HEK293T (cell line): Measurements from ENCODE around the gene RPL31.

Experiments
- CTCF ChIA-PET: fragments of 350-600 bp; formaldehyde crosslinking; extraction: SDS; loops from one replicate; lab custom pipeline; 2021; ENCODE audit warnings: antibody characterized with exemption, inconsistent platforms; lab: Yijun Ruan, JAX
- POLR2A ChIA-PET: fragments of 350-600 bp; formaldehyde crosslinking; extraction: SDS; loops from one replicate; lab custom pipeline; 2020; ENCODE audit warnings: antibody characterized with exemption, inconsistent platforms; lab: Yijun Ruan, JAX
- DNase-seq: peaks from one replicate; pipeline ENCODE4 v3.0.0; 2012; ENCODE audit warnings: mixed read lengths; ENCODE audit errors: extremely low spot score
- ARNT ChIP-seq: fragments of 450-650 bp; IDR thresholded peaks from 2 replicates; pipeline ENCODE4 v1.6.1; 2017; ENCODE audit warnings: mild to moderate bottlenecking
- BHLHE40 ChIP-seq: fragments of 450-650 bp; IDR thresholded peaks from 2 replicates; pipeline ENCODE4 v1.6.1; 2016; ENCODE audit warnings: mild to moderate bottlenecking, moderate library complexity, borderline replicate concordance
- CTBP1 ChIP-seq: fragments of 450-650 bp; IDR thresholded peaks from 2 replicates; pipeline ENCODE4 v1.6.1; 2016; ENCODE audit warnings: borderline replicate concordance
- ELF4 ChIP-seq: fragments of 450-650 bp; IDR thresholded peaks from 2 replicates; pipeline ENCODE4 v1.6.1; 2017; ENCODE audit warnings: antibody characterized with exemption
- FOXA1 ChIP-seq: fragments of 450-650 bp; IDR thresholded peaks from 2 replicates; pipeline ENCODE4 v1.6.1; 2016; ENCODE audit warnings: mild to moderate bottlenecking
- FOXK2 ChIP-seq: fragments of 450-650 bp; IDR thresholded peaks from 2 replicates; pipeline ENCODE4 v1.6.1; 2016; ENCODE audit warnings: mild to moderate bottlenecking
- FOXM1 ChIP-seq: fragments of 450-650 bp; IDR thresholded peaks from 2 replicates; pipeline ENCODE4 v1.6.1; 2017; ENCODE audit warnings: mild to moderate bottlenecking, borderline replicate concordance
- HDGF ChIP-seq: fragments of 450-650 bp; IDR thresholded peaks from 2 replicates; pipeline ENCODE4 v1.6.1; 2017; ENCODE audit warnings: antibody characterized with exemption, borderline replicate concordance
- L3MBTL2 ChIP-seq: fragments of 450-650 bp; conservative IDR thresholded peaks from 2 replicates; pipeline ENCODE4 v1.6.1; 2016; ENCODE audit warnings: mild to moderate bottlenecking
- LEF1 ChIP-seq: fragments of 450-650 bp; IDR thresholded peaks from 2 replicates; pipeline ENCODE4 v1.6.1; 2017; ENCODE audit warnings: mild to moderate bottlenecking, borderline replicate concordance
- NFRKB ChIP-seq: fragments of 450-650 bp; IDR thresholded peaks from 2 replicates; pipeline ENCODE4 v1.6.1; 2016; ENCODE audit warnings: mild to moderate bottlenecking, moderate library complexity
- SP1 ChIP-seq: fragments of 450-650 bp; IDR thresholded peaks from 2 replicates; pipeline ENCODE4 v1.6.1; 2017
- SUZ12 ChIP-seq: fragments of 450-650 bp; IDR thresholded peaks from 2 replicates; pipeline ENCODE4 v1.6.1; 2016; ENCODE audit warnings: mild to moderate bottlenecking
- TARDBP ChIP-seq: fragments of 450-650 bp; IDR thresholded peaks from 2 replicates; pipeline ENCODE4 v1.6.1; 2016
- ZNF384 ChIP-seq: fragments of 450-650 bp; IDR thresholded peaks from 2 replicates; pipeline ENCODE4 v1.6.1; 2016
- TF ChIP-seq, protein P1 (sequence below): fragments of 450-650 bp; IDR thresholded peaks from 2 replicates; pipeline ENCODE4 v1.6.1; 2016

RPL31 gene

DNA sequence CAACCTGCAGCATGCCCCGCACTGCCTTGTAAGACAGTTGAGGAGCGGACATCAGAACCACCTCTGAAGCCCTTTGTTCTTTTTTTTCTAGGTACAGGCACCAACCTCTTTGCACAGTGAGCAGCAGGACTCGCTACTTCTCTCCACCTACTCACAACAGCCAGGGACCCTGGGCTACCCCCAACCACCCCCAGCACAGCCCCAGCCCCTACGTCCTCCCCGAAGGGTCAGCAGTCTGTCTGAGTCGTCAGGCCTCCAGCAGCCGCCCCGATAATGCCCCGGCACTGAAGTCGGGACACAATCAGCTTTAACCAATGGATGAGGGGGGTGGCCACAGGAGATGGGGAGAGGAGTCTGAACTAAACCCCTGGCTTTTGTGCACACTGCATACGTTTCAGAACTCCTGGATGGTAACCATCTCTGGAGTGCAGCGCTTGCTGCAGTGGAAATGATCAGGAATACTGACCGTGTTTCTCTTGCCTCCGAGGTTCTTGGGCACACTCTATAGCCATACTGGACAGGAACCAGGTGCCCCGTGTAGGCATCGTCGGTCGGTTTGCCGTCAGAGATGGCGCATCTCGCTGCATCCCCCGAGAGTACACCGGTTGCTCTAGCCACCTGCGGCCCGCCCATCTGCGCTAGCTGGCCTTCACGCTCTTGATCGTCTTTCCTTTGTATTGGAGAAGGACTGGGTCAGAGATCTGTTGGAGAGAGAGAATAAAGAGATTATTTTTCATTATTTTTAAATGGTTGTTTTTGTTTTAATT, 6.6 kb upstream of the RPL31 start:
- DNase-seq = no peak
- ChIA-PET POLR2A (no interaction called here), CTCF (no interaction called here)
- TF ChIP-seq ARNT (no peak), SUZ12 (no peak), FOXM1 (no peak), CTBP1 (no peak), TARDBP (no peak), ELF4 (no peak), LEF1 (no peak), ZNF384 (no peak), FOXA1 (no peak), HDGF (no peak), FOXK2 (no peak), BHLHE40 (no peak), SP1 (no peak), L3MBTL2 (no peak), NFRKB (no peak)
- TF ChIP-seq, protein P1, sequence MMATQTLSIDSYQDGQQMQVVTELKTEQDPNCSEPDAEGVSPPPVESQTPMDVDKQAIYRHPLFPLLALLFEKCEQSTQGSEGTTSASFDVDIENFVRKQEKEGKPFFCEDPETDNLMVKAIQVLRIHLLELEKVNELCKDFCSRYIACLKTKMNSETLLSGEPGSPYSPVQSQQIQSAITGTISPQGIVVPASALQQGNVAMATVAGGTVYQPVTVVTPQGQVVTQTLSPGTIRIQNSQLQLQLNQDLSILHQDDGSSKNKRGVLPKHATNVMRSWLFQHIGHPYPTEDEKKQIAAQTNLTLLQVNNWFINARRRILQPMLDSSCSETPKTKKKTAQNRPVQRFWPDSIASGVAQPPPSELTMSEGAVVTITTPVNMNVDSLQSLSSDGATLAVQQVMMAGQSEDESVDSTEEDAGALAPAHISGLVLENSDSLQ = no peak

DNA sequence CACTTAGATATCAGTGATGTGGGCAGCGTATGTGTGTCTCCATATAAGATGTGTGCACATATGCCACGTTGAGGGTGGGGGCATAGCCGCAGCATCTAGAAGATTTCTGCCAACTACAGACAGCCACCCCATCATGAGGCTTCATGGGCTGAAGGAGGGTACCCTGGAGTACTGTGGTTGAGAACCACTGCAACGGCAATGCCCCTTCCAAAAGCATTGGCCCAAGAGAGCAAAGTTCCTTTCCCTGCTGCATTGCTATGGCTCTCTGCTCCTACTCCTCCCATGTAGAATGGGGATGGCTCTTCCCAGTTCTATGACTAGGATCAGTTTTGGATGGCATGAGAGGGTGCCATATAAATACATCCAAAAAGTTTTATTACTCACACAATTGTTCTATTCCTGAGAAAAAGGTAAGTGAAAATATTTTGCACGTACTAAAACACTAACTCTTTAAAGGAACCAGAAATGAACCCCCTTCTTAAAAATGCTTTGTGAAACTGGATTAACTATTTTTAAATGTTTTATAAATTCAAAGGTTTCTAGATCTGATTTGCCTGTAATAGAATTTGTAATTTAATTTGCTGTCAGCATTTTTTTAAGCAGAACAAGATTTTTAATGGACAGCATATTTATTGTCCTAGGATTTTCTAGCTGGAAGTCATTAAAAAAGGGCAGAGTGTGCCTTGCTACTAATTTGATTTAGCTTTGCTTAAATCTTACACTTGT, 4.4 kb upstream of the RPL31 start:
- DNase-seq = no peak
- ChIA-PET CTCF (no interaction called here), POLR2A (no interaction called here)
- TF ChIP-seq SP1 (no peak), LEF1 (no peak), L3MBTL2 (no peak), FOXA1 (no peak), CTBP1 (no peak), ARNT (no peak), BHLHE40 (no peak), SUZ12 (no peak), ZNF384 (no peak), HDGF (no peak), ELF4 (no peak), FOXM1 (no peak), TARDBP (no peak), FOXK2 (no peak)
- TF ChIP-seq, protein P1 = no peak

DNA sequence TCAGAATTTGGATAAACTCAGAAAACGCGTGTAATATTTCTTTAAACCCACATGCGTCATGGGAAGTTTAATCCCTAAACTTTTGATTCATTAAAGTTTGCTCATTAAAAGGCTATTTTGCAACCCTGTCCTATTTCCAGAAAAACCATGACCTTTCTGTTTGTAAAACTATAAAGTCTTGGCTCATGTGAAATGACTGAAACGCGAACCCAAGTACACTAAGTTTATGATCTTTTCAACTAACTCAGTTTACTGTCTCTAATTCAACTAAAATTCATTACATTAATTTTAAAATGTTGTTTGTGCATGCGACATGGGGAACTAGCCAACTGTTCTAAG, 3.9 kb upstream of the RPL31 start:
- POLR2A ChIA-PET = no interaction called here
- DNase-seq = no peak
- TF ChIP-seq FOXM1 (no peak), BHLHE40 (no peak), HDGF (no peak)
- CTCF ChIA-PET = no interaction called here

DNA sequence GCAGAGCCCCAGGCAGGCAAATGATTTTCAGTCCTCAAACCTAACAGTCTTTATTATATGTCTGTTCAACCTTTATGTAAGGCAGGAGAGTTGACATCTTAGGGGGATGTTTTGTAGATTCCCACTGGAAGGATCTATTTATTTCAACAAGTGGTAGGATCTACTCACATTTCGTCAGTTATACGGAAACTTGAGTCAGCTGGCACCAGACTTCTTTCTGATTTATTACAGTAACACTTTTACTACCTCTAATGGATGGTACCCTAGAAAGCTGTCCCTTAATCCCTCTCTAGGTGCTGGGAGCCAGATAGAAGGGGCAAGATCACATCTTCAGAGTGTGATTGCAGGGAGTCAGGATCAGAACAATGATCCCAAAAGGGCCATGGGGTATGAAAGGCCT, 2.1 kb upstream of the RPL31 start:
- POLR2A ChIA-PET = interaction anchor here (0.5 to 1.2 kb wide), 2 partner anchors 151 to 218 kb away, joined by 3 to 4 read pairs; partner anchors contain the start of gene TBC1D8
- CTCF ChIA-PET = no interaction called here
- DNase-seq = no peak
- TF ChIP-seq, protein P1 = peak; percentile 64
- TF ChIP-seq LEF1 = no peak

DNA sequence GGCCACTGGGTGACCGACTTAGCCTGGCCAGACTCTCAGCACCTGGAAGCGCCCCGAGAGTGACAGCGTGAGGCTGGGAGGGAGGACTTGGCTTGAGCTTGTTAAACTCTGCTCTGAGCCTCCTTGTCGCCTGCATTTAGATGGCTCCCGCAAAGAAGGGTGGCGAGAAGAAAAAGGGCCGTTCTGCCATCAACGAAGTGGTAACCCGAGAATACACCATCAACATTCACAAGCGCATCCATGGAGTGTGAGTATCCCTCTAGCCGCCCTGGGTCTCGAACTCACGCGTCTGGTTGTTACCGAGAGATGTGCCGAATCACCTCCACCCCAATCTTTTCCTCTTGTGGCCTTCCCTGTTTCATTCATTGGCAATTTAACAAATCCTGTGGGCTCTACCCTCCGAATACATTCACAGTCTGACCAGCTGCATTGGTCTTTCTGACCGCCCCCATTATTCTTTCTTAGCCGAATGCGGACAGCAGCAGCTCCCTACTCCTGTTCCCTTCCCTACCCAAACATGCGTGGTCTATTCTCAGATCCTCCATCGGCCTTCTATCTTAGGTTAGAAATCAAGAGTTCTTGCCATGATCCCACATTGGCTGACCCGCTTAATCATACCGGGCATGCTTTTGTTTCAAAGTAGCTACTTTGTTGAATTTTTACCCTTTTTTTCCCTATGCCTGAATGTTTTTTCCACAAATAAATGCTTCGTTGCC, 631 bp downstream of the RPL31 start:
- ChIA-PET POLR2A (interaction anchor here (0.6 to 2.8 kb wide), 35 partner anchors 9 to 569 kb away, joined by 3 to 21 read pairs (median 4); partner anchors contain the start of genes CNOT11, PDCL3 and TBC1D8), CTCF (interaction anchor here (0.5 to 1.1 kb wide), 2 partner anchors 396 to 1470 kb away, joined by 3 read pairs; partner anchors contain the start of gene SLC9A4)
- no peak for DNase-seq
- no peak for TF ChIP-seq BHLHE40
- TF ChIP-seq CTBP1 = no peak
- no peak for TF ChIP-seq SP1
- no peak for TF ChIP-seq L3MBTL2
- TF ChIP-seq ELF4 = no peak

DNA sequence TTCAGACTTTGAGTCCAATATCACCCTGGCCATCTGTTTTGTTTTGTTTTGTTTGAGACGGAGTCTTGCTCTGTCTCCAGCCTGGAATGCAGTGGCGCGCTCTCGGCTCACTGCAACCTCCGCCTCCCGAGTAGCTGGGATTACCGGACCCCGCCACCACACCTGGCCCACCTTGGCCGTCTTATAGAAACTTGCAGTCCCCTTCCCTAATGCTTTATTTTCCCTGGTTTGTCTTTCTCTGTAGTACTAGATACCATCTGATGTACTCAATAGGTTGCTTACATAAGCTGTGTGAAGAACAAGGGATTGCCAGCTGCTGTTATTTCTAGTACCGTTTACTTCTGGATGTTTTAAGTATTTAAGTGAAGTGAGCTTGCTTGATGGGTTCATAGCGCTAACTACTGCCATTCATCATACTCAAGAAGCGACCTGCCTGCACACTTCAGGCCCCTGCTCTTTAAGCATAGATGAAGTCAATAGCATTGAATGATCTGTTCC, 1.2 kb downstream of the RPL31 start:
- CTCF ChIA-PET = interaction anchor here (0.6 kb wide), 1 partner anchor 147 kb away, joined by 3 read pairs; no protein-coding TSS in a partner anchor
- TF ChIP-seq BHLHE40 = no peak
- TF ChIP-seq ELF4 = no peak
- TF ChIP-seq NFRKB = no peak
- no peak for TF ChIP-seq LEF1
- no peak for TF ChIP-seq HDGF
- no peak for TF ChIP-seq FOXM1
- TF ChIP-seq FOXA1 = no peak
- TF ChIP-seq CTBP1 = no peak
- no peak for TF ChIP-seq FOXK2
- DNase-seq = no peak
- POLR2A ChIA-PET = interaction anchor here (0.6 to 2.8 kb wide), 11 partner anchors 9 to 569 kb away, joined by 3 to 21 read pairs (median 4); partner anchors contain the start of genes CNOT11 and TBC1D8
